ENCODE measurements around the gene LAMC2. TPM values are rescaled to one million over a fixed set of nuclear protein-coding genes. Genes with fewer than 3 reads are reported as not detected.

Gene LAMC2
- total RNA-seq, 1 donor from 2014 or later: 42.2 TPM

DNA sequence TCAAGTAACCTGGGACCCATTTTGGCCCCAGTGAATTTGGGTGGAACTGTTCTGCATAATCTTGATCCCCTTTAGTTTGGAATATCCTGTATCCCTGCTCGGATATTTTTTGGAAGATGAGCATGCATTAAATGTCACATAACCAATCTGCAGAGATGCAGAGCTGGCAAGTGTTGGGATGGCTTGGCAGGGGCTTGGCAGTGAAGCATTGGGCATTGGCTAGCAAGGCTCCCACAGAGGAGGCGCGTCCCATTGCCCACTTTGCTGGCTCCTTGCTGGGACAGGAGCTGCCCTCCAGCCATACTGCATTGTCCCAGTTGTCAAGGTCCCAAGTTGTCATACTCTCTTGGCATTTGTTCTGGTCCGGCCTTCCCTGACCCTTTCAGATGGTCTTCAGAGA lies 29.9 kb downstream of the LAMC2 start:
- TF ChIP-seq, protein P1, sequence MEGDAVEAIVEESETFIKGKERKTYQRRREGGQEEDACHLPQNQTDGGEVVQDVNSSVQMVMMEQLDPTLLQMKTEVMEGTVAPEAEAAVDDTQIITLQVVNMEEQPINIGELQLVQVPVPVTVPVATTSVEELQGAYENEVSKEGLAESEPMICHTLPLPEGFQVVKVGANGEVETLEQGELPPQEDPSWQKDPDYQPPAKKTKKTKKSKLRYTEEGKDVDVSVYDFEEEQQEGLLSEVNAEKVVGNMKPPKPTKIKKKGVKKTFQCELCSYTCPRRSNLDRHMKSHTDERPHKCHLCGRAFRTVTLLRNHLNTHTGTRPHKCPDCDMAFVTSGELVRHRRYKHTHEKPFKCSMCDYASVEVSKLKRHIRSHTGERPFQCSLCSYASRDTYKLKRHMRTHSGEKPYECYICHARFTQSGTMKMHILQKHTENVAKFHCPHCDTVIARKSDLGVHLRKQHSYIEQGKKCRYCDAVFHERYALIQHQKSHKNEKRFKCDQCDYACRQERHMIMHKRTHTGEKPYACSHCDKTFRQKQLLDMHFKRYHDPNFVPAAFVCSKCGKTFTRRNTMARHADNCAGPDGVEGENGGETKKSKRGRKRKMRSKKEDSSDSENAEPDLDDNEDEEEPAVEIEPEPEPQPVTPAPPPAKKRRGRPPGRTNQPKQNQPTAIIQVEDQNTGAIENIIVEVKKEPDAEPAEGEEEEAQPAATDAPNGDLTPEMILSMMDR (IDR thresholded peaks at IDR 0.05): no peak
- H3K4me3 ChIP-seq: no peak overlapping the region
- no peaks in the 10 kb centered on the region for H3K27me3 ChIP-seq
- H3K9me3 ChIP-seq: no peaks in the 10 kb centered on the region
- DNase-seq (no peak), ATAC-seq (no peak)
- intact Hi-C loops (cut with DNase I): no loop called here
- H3K36me3 ChIP-seq: no peaks in the 10 kb centered on the region
- no peak overlapping the region for H3K27ac ChIP-seq
- H3K4me1 ChIP-seq: peaks cover 16% of the 10 kb centered on the region

DNA sequence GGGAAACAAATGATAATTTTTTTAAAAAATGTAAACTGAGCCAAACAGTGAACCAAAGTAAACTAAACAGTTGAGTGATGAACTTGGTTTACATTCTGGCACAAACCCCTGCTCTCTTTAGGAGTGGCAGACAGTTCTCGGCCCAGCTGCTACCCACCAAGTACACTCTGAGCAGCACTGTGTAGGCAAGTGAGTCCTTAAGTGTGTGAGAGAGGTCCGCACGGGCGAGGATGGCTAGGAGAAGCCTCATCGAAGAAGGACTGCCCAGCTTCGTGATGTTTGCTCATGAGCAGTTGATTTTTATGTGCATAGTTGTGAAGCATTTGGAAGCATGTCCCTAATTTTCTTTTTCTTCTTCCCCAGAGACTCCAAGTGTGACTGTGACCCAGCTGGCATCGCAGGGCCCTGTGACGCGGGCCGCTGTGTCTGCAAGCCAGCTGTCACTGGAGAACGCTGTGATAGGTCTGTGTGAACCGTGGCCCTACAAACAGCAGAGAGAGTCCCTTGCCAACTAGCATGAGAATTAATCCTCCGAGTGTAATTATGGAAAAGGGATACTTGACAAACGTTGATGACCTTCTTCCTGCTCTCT lies 32.1 kb downstream of the LAMC2 start:
- DNase-seq (no peak), ATAC-seq (peak; percentile 10)
- TF ChIP-seq, protein P1 (IDR thresholded peaks at IDR 0.05): no peak
- Histone ChIP-seq H3K27ac (peak overlapping the region; percentile 31), H3K27me3 (no peaks in the 10 kb centered on the region), H3K4me1 (peaks cover 16% of the 10 kb centered on the region), H3K9me3 (no peaks in the 10 kb centered on the region), H3K36me3 (no peaks in the 10 kb centered on the region), H3K4me3 (no peak overlapping the region)
- intact Hi-C loops (cut with DNase I): no loop called here

DNA sequence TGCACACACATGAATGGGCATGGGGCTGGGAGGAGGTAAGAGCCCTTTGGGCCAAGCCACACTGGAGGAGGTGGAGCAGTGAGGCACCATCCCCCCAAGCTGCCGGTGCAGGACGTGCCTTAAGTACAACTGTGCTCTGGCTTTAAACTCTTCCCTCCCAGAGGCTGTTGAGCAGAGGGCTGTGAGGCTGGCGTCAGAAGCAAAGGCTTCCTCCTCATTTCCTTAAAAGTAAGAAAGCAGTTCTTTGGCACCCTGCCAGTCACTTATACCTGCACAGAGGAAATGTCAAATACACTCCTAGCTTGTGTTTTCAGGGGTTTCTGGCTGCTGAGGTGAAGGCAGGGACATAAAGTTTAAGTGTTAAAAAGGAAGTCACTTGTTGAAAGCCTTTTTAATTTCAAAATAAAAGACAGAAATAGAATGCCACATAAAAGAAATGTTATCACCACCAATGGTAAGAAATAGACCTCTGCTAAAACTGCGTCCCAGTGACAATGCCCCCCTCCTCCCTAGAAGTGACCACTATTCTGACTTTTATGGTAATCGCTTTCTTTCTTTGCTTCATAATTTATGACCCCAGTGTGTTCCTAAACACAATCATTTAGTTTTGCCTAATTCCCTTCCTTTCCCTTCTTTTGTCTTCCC lies 33.0 kb downstream of the LAMC2 start:
- ATAC-seq: peak; percentile 73
- intact Hi-C loops (cut with DNase I): no loop called here
- H3K36me3 ChIP-seq: no peaks in the 10 kb centered on the region
- H3K4me3 ChIP-seq: no peak overlapping the region
- TF ChIP-seq, protein P1 (IDR thresholded peaks at IDR 0.05): no peak
- no peaks in the 10 kb centered on the region for H3K27me3 ChIP-seq
- H3K4me1 ChIP-seq: peaks cover 16% of the 10 kb centered on the region
- H3K9me3 ChIP-seq: no peaks in the 10 kb centered on the region
- peak overlapping the region; percentile 31 for H3K27ac ChIP-seq
- no peak for DNase-seq

DNA sequence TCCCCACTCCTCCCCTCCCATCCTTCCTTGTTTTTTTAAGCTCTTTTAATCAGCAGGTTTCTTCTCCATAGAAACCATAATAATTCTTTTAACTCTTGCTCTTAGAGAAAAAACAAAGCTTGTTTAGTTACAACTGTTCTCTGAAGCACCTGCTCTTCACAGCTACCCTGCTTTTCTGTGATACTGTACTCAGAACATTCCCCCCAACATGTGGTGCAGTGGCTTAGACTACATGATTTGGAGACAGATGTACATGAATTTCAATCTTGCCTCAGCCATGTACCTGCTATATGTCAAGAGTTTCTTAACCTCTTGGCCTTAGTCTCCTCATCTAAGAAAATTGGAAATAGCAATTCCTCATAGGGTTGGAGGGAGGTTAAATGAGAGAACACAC lies 33.5 kb downstream of the LAMC2 start:
- TF ChIP-seq, protein P1 (IDR thresholded peaks at IDR 0.05): no peak
- Histone ChIP-seq H3K4me1 (peaks cover 16% of the 10 kb centered on the region), H3K4me3 (no peak overlapping the region), H3K9me3 (no peaks in the 10 kb centered on the region), H3K27me3 (no peaks in the 10 kb centered on the region), H3K36me3 (no peaks in the 10 kb centered on the region), H3K27ac (no peak overlapping the region)
- no peak for ATAC-seq
- DNase-seq: no peak
- intact Hi-C loops (cut with DNase I): loop anchor here (10.0 kb wide), 1 partner anchor 255 kb away; no protein-coding TSS in a partner anchor

DNA sequence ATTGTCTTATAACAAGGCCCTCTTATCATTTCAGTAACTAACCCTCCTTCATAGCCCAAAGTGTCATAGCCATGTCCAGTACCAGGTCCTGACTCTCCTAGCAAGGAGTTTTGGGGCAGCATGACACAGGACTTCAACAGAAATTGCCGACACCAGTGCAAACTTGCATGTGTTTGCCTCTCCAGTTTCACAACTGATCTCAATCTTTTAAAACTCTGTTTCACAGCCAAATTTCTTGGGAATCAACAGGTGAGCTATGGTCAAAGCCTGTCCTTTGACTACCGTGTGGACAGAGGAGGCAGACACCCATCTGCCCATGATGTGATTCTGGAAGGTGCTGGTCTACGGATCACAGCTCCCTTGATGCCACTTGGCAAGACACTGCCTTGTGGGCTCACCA lies 36.8 kb downstream of the LAMC2 start:
- Histone ChIP-seq H3K9me3 (no peaks in the 10 kb centered on the region), H3K36me3 (no peaks in the 10 kb centered on the region), H3K4me3 (no peak overlapping the region), H3K27me3 (no peaks in the 10 kb centered on the region), H3K4me1 (peaks cover 16% of the 10 kb centered on the region), H3K27ac (no peak overlapping the region)
- TF ChIP-seq, protein P1 (IDR thresholded peaks at IDR 0.05): no peak
- DNase-seq (no peak), ATAC-seq (no peak)
- intact Hi-C loops (cut with DNase I): loop anchor here (10.0 kb wide), 1 partner anchor 258 kb away; no protein-coding TSS in a partner anchor
